HFF-Myc (cell line): ENCODE measurements around the gene IQCE.

Experiments used
- DNase-seq: peaks from one replicate; pipeline ENCODE4 v3.0.0-alpha.2; 2011; ENCODE audit warnings: low read depth; ENCODE audit errors: extremely low read depth
- H3K4me3 ChIP-seq: replicated peaks from 2 replicates; pipeline ENCODE4 v1.5.1; 2011; ENCODE audit warnings: low read depth, mild to moderate bottlenecking, control low read depth, low read length
- TF ChIP-seq, protein P1 (sequence below): IDR thresholded peaks from 2 replicates; pipeline ENCODE4 v1.5.1; 2012; ENCODE audit warnings: mild to moderate bottlenecking, low read depth, low read length, control low read depth; ENCODE audit errors: missing control alignments

Gene IQCE

GRCh38 chr7:2571409-2571808 is 12.6 kb downstream of the IQCE start:
- no peak for DNase-seq
- TF ChIP-seq, protein P1, sequence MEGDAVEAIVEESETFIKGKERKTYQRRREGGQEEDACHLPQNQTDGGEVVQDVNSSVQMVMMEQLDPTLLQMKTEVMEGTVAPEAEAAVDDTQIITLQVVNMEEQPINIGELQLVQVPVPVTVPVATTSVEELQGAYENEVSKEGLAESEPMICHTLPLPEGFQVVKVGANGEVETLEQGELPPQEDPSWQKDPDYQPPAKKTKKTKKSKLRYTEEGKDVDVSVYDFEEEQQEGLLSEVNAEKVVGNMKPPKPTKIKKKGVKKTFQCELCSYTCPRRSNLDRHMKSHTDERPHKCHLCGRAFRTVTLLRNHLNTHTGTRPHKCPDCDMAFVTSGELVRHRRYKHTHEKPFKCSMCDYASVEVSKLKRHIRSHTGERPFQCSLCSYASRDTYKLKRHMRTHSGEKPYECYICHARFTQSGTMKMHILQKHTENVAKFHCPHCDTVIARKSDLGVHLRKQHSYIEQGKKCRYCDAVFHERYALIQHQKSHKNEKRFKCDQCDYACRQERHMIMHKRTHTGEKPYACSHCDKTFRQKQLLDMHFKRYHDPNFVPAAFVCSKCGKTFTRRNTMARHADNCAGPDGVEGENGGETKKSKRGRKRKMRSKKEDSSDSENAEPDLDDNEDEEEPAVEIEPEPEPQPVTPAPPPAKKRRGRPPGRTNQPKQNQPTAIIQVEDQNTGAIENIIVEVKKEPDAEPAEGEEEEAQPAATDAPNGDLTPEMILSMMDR: no peak

DNA sequence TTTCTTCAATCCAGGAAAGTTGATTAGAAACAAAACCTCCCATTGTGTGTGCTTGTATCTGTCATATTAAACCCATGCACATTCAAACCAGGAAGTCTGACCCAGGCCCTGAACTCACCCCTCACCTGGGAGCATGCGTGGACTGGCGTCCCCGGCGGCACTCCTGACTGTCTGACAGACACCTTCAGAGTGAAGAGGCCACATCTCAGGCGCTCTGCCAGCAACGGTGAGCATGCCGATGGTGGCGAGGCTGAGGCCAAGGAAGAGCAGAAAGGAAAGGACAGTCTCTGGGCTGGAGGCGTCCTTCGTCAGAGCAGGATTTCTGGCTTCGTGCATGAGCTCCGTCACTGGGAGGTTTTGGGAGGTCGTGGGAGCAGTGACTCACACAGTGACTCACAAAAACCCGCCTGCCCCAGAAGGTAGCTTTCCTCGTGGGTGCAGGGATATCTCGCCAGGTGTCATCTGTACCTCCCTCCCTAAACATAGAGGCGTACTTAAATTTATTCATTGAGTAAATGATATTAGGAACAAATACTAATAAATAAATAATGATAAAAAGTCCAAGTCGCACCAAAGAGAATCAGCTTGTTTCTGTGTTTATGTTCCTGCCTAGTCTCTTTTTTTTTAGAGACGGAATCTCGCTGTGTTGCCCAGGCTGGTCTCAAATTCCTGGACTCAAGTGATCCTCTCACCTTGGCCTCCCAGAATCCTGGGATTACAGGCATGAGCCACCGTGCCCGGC is 13.5 kb downstream of the IQCE start:
- no peak for DNase-seq

More at GRCh38 chr7:2571409-2571808, 12.6 kb downstream of the IQCE start:
- H3K4me3 ChIP-seq: no peak overlapping the region

GRCh38 chr7:2573761-2574160 is 15.0 kb downstream of the IQCE start:
- TF ChIP-seq, protein P1: no peak
- DNase-seq: no peak
- no peak overlapping the region for H3K4me3 ChIP-seq

More for the DNA sequence above, 13.5 kb downstream of the IQCE start:
- H3K4me3 ChIP-seq: no peak overlapping the region
- TF ChIP-seq, protein P1: no peak

DNA sequence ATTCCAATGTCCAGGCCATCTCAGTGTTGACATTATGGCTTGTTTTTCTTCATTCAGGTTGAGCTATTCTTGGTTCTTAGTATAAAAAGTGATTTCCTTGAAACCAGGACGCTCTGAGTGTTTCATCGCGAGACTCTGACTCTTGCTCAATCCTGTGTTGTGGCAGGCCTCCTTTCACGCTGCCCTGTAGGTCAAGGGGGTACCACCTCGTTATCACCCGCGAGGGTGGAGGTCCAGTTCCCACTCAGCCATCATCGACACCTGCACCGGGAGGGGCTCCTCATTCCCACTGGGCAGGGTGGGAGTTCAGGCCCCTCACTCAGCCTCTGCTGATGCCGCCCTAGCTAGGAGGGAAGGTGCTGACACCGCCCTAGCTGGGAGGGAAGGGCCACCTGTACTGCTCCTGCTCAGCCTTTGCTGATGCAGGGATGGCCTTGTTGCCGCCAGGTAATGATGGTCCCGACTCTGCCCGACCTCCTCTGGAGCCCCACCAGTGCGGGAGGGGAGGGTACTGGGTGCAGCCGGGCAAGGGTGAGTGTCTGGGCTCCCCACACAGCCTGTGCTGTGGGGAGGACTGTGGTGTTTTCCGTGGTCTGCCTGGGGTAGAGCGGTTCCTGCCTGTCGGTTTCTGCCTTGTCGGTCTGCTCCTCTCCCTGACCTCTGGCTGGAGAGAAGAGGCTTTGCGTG is 16.4 kb downstream of the IQCE start:
- no peak for DNase-seq
- H3K4me3 ChIP-seq: no peak overlapping the region
- TF ChIP-seq, protein P1: no peak

DNA sequence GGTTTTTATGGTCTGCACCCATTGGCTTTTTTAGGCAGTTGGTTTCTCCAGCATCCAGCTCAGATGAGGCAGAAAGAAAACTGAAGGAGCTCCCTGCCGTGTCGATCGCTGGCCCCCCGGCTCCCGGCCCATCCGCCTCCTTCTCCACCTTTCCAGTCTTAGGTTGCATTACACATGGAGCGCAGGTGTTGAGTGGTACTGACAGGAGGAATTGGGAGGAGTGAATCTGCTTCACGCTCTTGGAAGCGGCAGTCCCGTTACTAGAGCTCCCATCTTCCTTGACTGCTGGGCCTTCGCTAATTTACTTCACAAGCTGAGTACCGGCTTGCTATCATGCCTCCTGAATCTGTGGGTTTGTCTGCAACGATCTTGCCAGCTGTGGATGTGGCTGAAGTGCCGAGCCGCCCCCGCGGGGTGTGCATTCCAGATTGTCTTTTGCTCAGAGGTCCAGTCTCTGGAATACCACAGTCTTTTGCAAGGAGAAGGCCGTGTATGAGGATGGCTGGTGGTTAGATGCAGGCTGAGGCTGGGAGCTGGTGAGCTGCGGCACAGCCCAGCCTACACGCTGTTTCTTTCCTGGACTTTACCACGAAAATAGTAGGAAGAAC is 17.1 kb downstream of the IQCE start:
- DNase-seq: no peak
- TF ChIP-seq, protein P1: no peak

GRCh38 chr7:2576742-2577491 is 18.1 kb downstream of the IQCE start:
- TF ChIP-seq, protein P1: no peak
- no peak for DNase-seq
- H3K4me3 ChIP-seq: no peak overlapping the region

More for the DNA sequence above, 17.1 kb downstream of the IQCE start:
- no peak overlapping the region for H3K4me3 ChIP-seq
